ENCODE measurements around the gene NUP50.

NUP50 gene

GRCh38 chr22:45224988-45225731, 61.4 kb downstream of the NUP50 start:
- no peak for TF ChIP-seq CTCF (conservative IDR thresholded peaks at IDR 0.05; ENCODE audit: low read depth)
- ChIA-PET POLR2A (ENCODE audit: low non-redundant PET) (no interaction called here), CTCF (interaction anchor here (0.5 kb wide), 1 partner anchor 124 kb away, joined by 4 read pairs; no protein-coding TSS in a partner anchor)
- H3K27ac ChIP-seq: peak overlapping the region; percentile 99
- no peak for DNase-seq (ENCODE audit: low spot score)

- peak overlapping the region; percentile 99 for H3K27ac ChIP-seq
- TF ChIP-seq CTCF (conservative IDR thresholded peaks at IDR 0.05; ENCODE audit: low read depth): no peak
- no peak for DNase-seq (ENCODE audit: low spot score)
- CTCF ChIA-PET: no interaction called here
- POLR2A ChIA-PET (ENCODE audit: low non-redundant PET): no interaction called here
Observed at GRCh38 chr22:45225732-45226502, 62.2 kb downstream of the NUP50 start.

DNA sequence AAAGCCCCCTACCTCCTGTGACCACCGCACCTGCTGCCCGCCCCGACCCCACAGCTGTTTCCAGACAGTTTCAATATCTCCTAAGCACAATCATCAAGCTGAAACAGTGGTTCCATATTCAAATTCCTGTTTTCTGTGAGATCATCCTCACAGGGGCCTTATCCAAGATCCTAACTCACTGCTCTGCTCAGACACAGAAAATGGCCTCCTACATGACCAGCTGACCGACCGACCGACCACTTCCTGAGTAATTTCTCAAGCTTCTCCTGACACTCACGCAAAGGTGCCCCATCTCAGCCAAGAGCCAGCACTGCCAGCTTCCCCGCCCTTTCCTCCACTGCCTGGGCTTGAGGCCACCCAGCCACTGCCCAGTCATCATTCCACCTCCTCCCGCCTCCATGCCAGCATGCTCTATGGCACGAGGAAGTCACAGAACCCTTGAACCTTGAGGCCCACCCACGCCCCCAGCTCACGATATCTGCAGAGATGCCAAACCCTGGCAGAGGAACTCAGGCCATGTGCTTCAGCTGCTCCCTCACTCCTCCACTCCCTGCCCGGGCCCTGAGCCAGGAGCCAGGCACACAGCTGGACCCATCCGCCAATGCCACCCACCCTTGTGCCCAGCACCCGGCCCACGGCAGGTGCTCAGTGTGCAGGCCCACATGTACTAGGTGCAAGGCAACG, 62.9 kb downstream of the NUP50 start:
- peak overlapping the region; percentile 99 for H3K27ac ChIP-seq
- ChIA-PET POLR2A (ENCODE audit: low non-redundant PET) (no interaction called here), CTCF (no interaction called here)
- no peak for TF ChIP-seq CTCF (conservative IDR thresholded peaks at IDR 0.05; ENCODE audit: low read depth)
- DNase-seq (ENCODE audit: low spot score): peak; percentile 28

- H3K27ac ChIP-seq: peak overlapping the region; percentile 99
- ChIA-PET POLR2A (ENCODE audit: low non-redundant PET) (no interaction called here), CTCF (interaction anchor here (0.7 kb wide), 1 partner anchor 635 kb away, joined by 3 read pairs; no protein-coding TSS in a partner anchor)
- no peak for TF ChIP-seq CTCF (conservative IDR thresholded peaks at IDR 0.05; ENCODE audit: low read depth)
- DNase-seq (ENCODE audit: low spot score): no peak
Observed at GRCh38 chr22:45227645-45228400, 64.1 kb downstream of the NUP50 start.

- TF ChIP-seq CTCF (conservative IDR thresholded peaks at IDR 0.05; ENCODE audit: low read depth): no peak
- no peak for DNase-seq (ENCODE audit: low spot score)
- CTCF ChIA-PET: no interaction called here
- POLR2A ChIA-PET (ENCODE audit: low non-redundant PET): no interaction called here
- H3K27ac ChIP-seq: peak overlapping the region; percentile 99
Observed at GRCh38 chr22:45228401-45228754, 64.7 kb downstream of the NUP50 start.

GRCh38 chr22:45229181-45229580, 65.5 kb downstream of the NUP50 start:
- DNase-seq (ENCODE audit: low spot score): no peak
- ChIA-PET CTCF (no interaction called here), POLR2A (ENCODE audit: low non-redundant PET) (no interaction called here)
- TF ChIP-seq CTCF (conservative IDR thresholded peaks at IDR 0.05; ENCODE audit: low read depth): no peak
- peak overlapping the region; percentile 86 for H3K27ac ChIP-seq

Measured in RWPE1 (cell line).